Effector memory CD8-positive, alpha-beta T cell (primary cell): Measurements from ENCODE around the gene PPWD1.

Source experiments
- ATAC-seq: fragments of 150-1000 bp; cut with Tn5 transposase; replicated peaks from 2 replicates; pipeline ENCODE4 v1.10.0; 2021; ENCODE audit warnings: mild to moderate bottlenecking, moderate library complexity
- DNase-seq, 3 experiments: peaks; one replicate each; pipeline ENCODE4 v3.0.0; 2021
- H3K27ac Mint-ChIP-seq, 2 donors: one replicate each; pipeline ENCODE4 v1.8.0; 2022; ENCODE audit warnings: mild to moderate bottlenecking in 2 of 2, mixed read lengths in 2 of 2, moderate library complexity in 2 of 2
- H3K27me3 Mint-ChIP-seq, 2 donors: one replicate each; pipeline ENCODE4 v1.8.0; 2022; ENCODE audit warnings: mixed read lengths in 2 of 2
- H3K36me3 Mint-ChIP-seq: one replicate; pipeline ENCODE4 v1.8.0; 2022; ENCODE audit warnings: mild to moderate bottlenecking, moderate library complexity, mixed read lengths; ENCODE audit not compliant: insufficient read depth
- H3K4me1 Mint-ChIP-seq, 2 donors: one replicate each; pipeline ENCODE4 v1.8.0; 2022; ENCODE audit warnings: low read depth in 2 of 2, mixed read lengths in 2 of 2
- H3K4me3 Mint-ChIP-seq, 2 donors: one replicate each; pipeline ENCODE4 v1.8.0; 2022; ENCODE audit warnings: mild to moderate bottlenecking in 2 of 2, mixed read lengths in 2 of 2, moderate library complexity in 2 of 2
- H3K9me3 Mint-ChIP-seq, 2 donors: one replicate each; pipeline ENCODE4 v1.8.0; 2022; ENCODE audit warnings: mixed read lengths in 2 of 2
- total RNA-seq, 9 experiments: gene quantifications; one replicate each; lab custom pipeline; 2026; lab: John Stamatoyannopoulos, UW

PPWD1 gene
- total RNA-seq = 67.1 to 116 (median 76.6) reads per million in 9 experiments

DNA sequence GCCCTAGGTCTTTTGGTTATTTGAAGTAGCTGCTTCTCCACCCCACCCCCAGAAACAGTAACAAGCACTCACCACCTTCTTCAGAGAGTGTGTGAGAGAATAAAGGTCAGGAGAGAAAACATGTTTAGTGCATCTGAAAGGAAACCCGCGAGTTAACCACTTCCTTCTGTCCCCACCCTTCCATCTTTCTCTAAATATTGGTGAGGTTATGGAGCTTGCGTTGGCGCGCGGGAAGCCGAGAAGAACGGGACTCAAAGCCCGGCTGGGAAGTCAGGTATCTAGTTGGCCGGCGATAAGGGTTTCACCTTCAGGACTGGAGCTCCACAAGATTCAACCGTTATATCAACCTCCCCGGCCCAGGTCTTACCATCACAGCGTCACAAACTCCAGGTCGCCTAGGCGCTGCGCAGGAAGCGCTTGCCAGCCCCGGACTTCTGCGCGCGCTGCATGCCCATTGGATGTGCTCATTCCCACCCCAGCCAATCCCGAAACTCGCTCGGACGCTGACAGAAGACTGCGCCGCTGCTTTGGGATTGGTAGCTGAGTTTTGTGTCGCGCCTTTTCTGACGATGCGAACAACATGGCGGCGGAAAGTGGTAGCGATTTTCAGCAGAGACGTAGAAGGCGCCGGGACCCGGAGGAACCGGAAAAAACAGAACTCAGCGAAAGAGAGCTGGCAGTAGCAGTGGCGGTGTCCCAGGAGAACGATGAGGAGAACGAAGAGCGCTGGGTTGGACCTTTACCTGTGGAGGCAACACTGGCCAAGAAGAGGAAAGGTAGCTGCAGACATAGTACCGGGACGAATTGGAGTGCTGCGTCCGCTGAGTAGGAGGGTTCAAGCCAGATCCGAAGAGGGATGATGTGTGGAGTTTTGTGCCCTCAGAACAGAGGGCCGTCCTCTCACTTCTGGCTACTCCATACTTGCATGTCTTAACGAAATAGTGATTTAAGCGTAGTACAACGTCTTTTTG is at the start of gene PPWD1, which contains the start of gene CENPK:
TSS of gene PPWD1 (plus strand) at position 566 of the 971 bp plus-strand sequence. CDS start at position 581, 15 bp downstream.
TSS of gene CENPK (minus strand) at position 438 of the 971 bp plus-strand sequence. CDS start 8,261 bp downstream, outside the sequence.
- H3K36me3 Mint-ChIP-seq = peaks cover 41% of the 10 kb centered on the region
- peaks cover 30 to 45% of the 10 kb centered on the region in 2 donors for H3K4me1 Mint-ChIP-seq
- ATAC-seq = peak; percentile 93

DNA sequence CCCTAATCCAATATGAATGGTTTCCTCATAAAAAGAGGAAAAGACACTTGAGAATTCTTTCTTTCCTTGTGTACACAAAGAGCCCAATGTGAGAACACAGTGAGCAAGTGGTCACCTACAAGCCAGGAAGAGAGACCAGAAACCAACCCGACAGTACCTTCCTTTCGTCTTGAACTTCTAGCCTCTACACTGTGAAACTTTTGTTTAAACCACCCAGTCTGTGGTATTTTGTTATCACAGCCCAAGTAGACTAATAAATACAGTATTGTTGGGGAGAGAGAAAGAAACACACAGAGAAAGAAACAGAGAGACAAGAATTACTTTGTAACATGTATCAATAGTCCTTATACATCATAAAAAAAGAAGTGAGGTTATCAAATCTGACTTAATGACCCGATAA is 37.4 kb upstream of the PPWD1 start:
- DNase-seq (no peak), ATAC-seq (no peak)
- H3K36me3 Mint-ChIP-seq = peaks cover 31% of the 10 kb centered on the region

More for the DNA sequence above, at the start of gene PPWD1, which contains the start of gene CENPK:
- DNase-seq = peak; percentile 92 to 94 (median 93)
- peak within 1 kb of the TSS; percentile 90 to 99 for H3K4me3 Mint-ChIP-seq
- no peaks in the 10 kb centered on the region for H3K9me3 Mint-ChIP-seq
- H3K27me3 Mint-ChIP-seq = no peaks in the 10 kb centered on the region
- peak within 1 kb of the TSS; percentile 97 to 99 for H3K27ac Mint-ChIP-seq

DNA sequence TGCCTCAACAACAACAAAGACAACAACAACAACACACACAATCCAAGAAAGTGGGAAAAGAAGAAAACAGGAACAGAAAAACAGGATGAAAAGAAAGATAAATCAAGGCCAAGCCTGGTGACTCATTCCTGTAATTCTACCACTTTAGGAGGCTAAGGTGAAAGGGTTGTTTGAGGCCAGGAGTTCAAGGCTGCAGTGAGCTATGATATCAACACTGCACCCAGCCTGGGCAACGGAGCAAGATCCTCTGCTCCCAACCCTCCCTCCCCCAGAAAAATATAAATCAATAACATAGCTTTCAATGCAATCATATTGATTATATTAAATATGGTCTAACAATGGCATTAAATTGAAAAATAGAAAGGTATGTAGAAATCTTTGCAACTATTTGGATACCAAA is 32.2 kb upstream of the PPWD1 start:
- no peaks in the 10 kb centered on the region for H3K9me3 Mint-ChIP-seq
- H3K27me3 Mint-ChIP-seq = no peaks in the 10 kb centered on the region
- H3K27ac Mint-ChIP-seq = no peak overlapping the region
- no peak for ATAC-seq
- peaks cover 15% of the 10 kb centered on the region for H3K36me3 Mint-ChIP-seq
- no peak for DNase-seq
- H3K4me1 Mint-ChIP-seq = no peaks in the 10 kb centered on the region
- no peak overlapping the region for H3K4me3 Mint-ChIP-seq

More for the DNA sequence above, 37.4 kb upstream of the PPWD1 start:
- Mint-ChIP-seq H3K4me1 (no peaks in the 10 kb centered on the region), H3K4me3 (no peak overlapping the region), H3K27ac (peak overlapping the region in 1 of 2 donors; percentile 6), H3K27me3 (no peaks in the 10 kb centered on the region), H3K9me3 (no peaks in the 10 kb centered on the region)

DNA sequence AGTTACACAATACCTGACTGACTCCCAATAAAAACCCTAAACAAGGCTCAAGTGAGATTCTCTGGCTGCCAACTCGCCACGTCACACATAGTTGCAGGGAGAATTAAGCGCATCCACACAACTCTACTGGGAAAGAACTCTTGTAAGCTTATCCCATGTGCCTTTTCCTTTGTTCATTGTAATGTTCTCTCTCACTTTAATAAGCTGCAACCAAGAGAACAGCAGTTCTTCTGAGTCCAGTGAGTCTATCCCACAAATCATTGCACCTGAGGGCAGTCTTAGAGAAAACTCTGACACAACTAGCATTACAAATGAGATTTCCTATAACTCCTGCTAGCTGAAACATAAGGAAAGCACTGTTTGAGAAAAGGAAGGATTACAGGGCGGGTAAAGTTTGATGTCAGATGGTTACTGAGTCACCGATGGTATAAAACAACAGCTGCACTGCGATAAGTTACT is 27.5 kb upstream of the PPWD1 start:
- DNase-seq (no peak), ATAC-seq (no peak)
- H3K27me3 Mint-ChIP-seq = no peaks in the 10 kb centered on the region
- no peak overlapping the region for H3K4me3 Mint-ChIP-seq
- H3K36me3 Mint-ChIP-seq = peaks cover 20% of the 10 kb centered on the region
- no peaks in the 10 kb centered on the region for H3K9me3 Mint-ChIP-seq
- H3K4me1 Mint-ChIP-seq = no peaks in the 10 kb centered on the region
- H3K27ac Mint-ChIP-seq = no peak overlapping the region

DNA sequence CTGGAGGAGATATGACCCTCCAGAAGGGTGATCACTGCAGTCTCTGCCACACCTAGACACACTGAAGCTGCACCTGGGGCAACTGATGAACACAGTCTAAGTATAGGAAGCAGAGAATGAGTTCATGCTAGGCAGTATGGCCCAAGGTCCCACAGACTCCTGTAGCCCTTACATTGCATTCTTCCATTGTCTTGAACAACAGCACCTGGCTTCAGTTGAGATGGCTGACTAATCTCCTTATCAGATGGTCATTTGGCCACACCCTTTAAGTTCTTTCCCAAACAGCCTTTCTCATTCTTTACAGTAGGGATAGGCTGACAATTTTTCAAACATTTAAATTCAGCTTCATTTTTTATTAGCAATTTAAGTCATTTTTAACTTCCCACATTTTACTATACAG is 23.3 kb upstream of the PPWD1 start:
- no peak for DNase-seq
- H3K27me3 Mint-ChIP-seq = no peaks in the 10 kb centered on the region
- H3K36me3 Mint-ChIP-seq = peaks cover 20% of the 10 kb centered on the region
- ATAC-seq = no peak
- no peaks in the 10 kb centered on the region for H3K9me3 Mint-ChIP-seq
- H3K4me1 Mint-ChIP-seq = no peaks in the 10 kb centered on the region
- H3K27ac Mint-ChIP-seq = peak overlapping the region; percentile 10 to 38
- no peak overlapping the region for H3K4me3 Mint-ChIP-seq

DNA sequence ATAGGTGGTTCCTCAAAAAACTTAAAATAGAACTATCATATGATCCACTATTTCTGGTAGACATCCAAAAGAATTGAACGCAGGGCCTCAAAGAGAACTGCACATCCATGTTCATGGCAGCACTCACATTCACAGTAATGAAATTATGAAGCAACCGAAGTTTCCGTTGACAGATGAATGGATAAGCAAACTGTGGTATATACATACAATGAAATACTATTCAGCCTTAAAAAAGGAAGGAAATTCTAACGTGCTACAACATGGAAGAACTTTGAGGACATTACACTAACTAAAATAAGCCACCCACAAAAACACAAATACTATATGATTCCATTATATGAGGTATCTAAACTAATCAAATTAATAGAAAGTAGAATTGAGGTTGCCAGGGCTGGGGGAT is 18.6 kb upstream of the PPWD1 start:
- ATAC-seq (no peak), DNase-seq (no peak)
- no peak overlapping the region for H3K4me3 Mint-ChIP-seq
- H3K36me3 Mint-ChIP-seq = peaks cover 19% of the 10 kb centered on the region
- no peaks in the 10 kb centered on the region for H3K27me3 Mint-ChIP-seq
- no peak overlapping the region for H3K27ac Mint-ChIP-seq
- no peaks in the 10 kb centered on the region for H3K9me3 Mint-ChIP-seq
- peaks cover 0 to under 1% of the 10 kb centered on the region in 2 donors for H3K4me1 Mint-ChIP-seq

DNA sequence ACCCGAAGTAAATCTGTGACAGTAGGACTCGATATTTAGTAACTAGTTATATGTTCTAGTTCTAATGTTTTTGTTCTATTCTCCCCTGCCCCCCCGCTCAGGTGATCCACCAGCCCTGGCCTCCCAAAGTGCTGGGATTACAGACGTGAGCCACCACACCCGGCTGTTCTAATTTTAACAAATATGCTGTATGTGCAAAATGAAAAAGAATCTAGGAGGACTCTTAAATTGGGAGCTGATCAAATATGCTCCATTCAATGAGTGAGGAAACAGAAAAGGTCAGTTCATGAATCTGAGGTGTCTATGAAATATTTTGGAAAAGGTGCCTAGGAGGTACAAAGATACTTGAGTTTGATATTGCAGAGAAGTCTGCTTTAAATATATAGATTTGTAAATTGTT is 17.0 kb upstream of the PPWD1 start:
- Mint-ChIP-seq H3K27ac (no peak overlapping the region), H3K4me3 (no peak overlapping the region), H3K9me3 (no peaks in the 10 kb centered on the region), H3K27me3 (no peaks in the 10 kb centered on the region), H3K4me1 (peaks cover 0 to 2% of the 10 kb centered on the region in 2 donors), H3K36me3 (peaks cover 36% of the 10 kb centered on the region)
- DNase-seq (no peak), ATAC-seq (no peak)

DNA sequence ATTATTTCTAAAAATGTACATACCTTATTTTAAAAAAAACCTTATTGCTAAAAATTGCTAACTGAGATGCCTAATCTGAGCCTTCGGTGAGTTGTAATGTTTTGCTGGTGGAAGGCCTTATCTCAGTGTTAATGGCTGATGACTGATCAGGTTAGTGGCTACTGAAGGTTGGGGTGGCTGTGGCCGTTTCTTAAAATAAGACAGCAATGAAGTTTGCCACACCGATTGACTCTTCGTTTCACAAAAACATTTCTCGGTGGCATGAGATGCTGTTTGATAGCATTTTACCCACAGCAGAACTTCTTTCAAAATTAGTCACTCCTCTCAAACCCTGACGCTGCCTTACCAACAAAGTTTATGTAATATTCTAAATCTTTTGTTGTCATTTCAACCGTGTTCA is 14.8 kb upstream of the PPWD1 start:
- peaks cover 29% of the 10 kb centered on the region for H3K36me3 Mint-ChIP-seq
- no peak overlapping the region for H3K4me3 Mint-ChIP-seq
- peaks cover 0 to 4% of the 10 kb centered on the region in 2 donors for H3K4me1 Mint-ChIP-seq
- ATAC-seq = no peak
- no peak overlapping the region for H3K27ac Mint-ChIP-seq
- no peaks in the 10 kb centered on the region for H3K27me3 Mint-ChIP-seq
- H3K9me3 Mint-ChIP-seq = no peaks in the 10 kb centered on the region
- DNase-seq = no peak

DNA sequence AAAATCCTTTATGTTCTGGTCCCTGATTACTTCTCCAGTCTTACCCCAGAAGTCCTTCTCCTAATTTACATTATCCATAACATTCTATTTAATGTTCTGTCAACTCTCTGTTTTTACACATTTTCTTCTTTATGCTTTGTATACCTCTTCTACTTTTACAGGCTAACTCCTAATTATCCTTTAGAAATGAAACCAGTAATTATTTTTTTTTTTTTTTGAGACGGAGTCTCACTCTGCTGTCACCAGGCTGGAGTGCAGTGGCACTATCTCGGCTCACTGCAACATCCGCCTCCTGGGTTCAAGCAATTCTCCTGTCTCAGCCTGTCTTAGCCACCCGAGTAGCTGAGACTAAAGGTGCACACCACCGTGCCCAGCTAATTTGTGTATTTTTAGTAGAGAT is 9.2 kb upstream of the PPWD1 start:
- no peaks in the 10 kb centered on the region for H3K9me3 Mint-ChIP-seq
- DNase-seq (no peak), ATAC-seq (no peak)
- H3K27me3 Mint-ChIP-seq = no peaks in the 10 kb centered on the region
- peak overlapping the region in 1 of 2 donors; percentile 83 for H3K27ac Mint-ChIP-seq
- H3K36me3 Mint-ChIP-seq = peaks cover 26% of the 10 kb centered on the region
- no peak overlapping the region for H3K4me3 Mint-ChIP-seq
- peaks cover 0 to 4% of the 10 kb centered on the region in 2 donors for H3K4me1 Mint-ChIP-seq

DNA sequence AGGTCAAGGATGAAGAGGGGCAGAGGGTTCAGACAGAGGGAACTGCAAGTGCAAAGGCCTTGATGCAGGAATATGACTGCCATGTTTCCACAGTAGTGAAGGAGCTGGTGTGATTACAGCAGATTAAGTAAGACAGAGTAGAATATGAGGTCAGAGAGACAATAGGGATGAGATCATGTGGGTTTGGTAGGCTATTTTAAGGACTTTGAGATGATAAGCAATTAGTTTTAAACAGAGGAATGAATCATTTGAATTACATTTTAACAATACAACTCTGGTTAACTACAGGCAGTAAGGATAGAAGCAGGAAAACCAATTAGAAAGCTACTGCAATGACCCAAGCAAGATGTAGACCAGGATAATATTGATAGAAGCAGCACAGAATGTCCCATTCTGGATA is 7.8 kb upstream of the PPWD1 start:
- ATAC-seq (no peak), DNase-seq (no peak)
- H3K9me3 Mint-ChIP-seq = no peaks in the 10 kb centered on the region
- no peak overlapping the region for H3K27ac Mint-ChIP-seq
- no peak overlapping the region for H3K4me3 Mint-ChIP-seq
- no peaks in the 10 kb centered on the region for H3K27me3 Mint-ChIP-seq
- H3K36me3 Mint-ChIP-seq = peaks cover 17% of the 10 kb centered on the region
- H3K4me1 Mint-ChIP-seq = peaks cover 0 to 2% of the 10 kb centered on the region in 2 donors

DNA sequence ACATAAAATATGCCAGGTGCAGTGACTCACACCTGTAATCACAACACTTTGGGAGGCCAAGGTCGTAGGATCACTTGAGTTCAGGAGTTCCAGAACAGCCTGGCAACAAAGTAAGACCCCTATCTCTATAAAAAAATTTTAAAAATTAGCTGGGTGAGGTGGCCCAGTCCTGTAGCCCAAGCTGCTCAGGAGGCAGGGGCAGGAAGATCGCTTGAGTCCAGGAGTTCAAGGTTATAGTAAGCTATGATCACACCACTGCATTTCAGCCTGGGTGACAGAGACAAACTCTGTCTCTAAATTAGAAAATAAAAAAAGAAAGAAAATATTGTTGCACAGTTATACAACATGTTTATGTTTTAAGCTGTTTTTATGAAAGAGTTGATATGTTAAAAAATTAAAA is 6.9 kb upstream of the PPWD1 start:
- ATAC-seq = no peak
- Mint-ChIP-seq H3K36me3 (peaks cover 9% of the 10 kb centered on the region), H3K4me1 (peaks cover 0 to 2% of the 10 kb centered on the region in 2 donors), H3K4me3 (no peak overlapping the region), H3K27ac (no peak overlapping the region), H3K27me3 (no peaks in the 10 kb centered on the region), H3K9me3 (no peaks in the 10 kb centered on the region)
- DNase-seq = no peak

DNA sequence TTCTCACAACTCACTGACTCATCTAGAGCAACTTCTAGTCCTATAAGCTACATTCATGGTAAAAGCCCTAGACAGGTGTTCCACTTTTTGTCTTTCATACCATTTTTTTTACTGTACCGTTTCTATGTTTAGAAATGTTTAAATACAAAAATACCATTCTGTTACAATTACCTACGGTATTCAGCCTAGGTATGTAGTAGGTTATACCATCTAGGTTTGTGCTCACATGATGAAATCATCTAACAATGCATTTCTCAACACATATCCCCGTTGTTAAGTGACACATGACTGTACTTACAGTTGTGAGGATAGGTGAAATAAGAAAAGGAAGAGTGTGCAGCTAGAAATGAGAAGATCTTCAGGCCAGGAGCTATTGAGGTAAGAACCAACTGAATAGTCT is 6.4 kb upstream of the PPWD1 start:
- peaks cover 2 to 3% of the 10 kb centered on the region in 2 donors for H3K4me1 Mint-ChIP-seq
- H3K27ac Mint-ChIP-seq = no peak overlapping the region
- DNase-seq (no peak), ATAC-seq (no peak)
- H3K36me3 Mint-ChIP-seq = peaks cover 9% of the 10 kb centered on the region
- no peak overlapping the region for H3K4me3 Mint-ChIP-seq
- H3K27me3 Mint-ChIP-seq = no peaks in the 10 kb centered on the region
- no peaks in the 10 kb centered on the region for H3K9me3 Mint-ChIP-seq

DNA sequence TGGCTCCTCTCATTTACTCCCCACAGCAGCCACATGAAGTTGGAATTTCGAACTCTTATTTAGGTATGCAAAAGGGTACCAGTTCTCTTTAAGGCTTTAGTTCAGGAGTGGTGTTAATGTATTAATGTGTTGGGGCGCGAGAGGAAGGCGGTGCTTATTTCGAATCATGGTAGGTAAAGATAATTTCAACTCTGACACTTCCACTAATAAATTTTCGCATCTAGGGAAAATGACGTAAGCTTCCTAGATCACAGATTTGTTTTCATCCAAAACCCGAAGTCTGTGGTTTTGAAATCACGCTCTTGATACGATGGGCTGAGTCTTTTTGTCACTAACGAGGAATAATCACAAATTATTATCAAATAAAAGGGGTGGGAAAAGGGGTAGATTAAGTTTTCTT is 681 bp downstream of the PPWD1 start:
- Mint-ChIP-seq H3K9me3 (no peaks in the 10 kb centered on the region), H3K36me3 (peaks cover 44% of the 10 kb centered on the region), H3K4me1 (peaks cover 32 to 45% of the 10 kb centered on the region in 2 donors), H3K27me3 (no peaks in the 10 kb centered on the region), H3K4me3 (peak overlapping the region; percentile 90 to 99), H3K27ac (peak overlapping the region; percentile 97 to 99)
- no peak for ATAC-seq
- no peak for DNase-seq

DNA sequence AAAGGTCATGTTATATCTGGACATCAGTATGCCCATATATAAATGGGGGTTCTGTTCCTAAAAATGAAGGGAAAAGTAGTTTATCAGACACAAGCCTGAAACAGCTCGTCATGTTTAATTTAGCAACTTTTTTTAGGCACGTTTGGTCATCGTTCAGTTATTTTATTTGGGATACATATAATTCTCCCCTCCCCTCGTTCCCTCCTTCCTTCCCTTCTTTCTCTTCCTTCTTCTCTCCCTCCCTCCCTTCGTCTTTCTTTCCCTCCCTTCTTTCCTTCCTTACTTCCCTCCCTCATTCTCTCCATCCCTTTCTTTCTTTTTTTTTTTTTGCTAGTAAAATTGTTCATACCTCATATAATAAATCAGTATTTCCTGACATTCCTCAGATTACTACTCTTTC is 3.4 kb downstream of the PPWD1 start:
- Mint-ChIP-seq H3K9me3 (no peaks in the 10 kb centered on the region), H3K36me3 (peaks cover 50% of the 10 kb centered on the region), H3K4me3 (no peak overlapping the region), H3K27ac (peak overlapping the region; percentile 35 to 55), H3K27me3 (no peaks in the 10 kb centered on the region), H3K4me1 (peaks cover 32 to 43% of the 10 kb centered on the region in 2 donors)
- ATAC-seq = no peak
- DNase-seq = no peak
